Natural killer cell (primary cell): ENCODE data around the gene CIDEC. TPM values are rescaled to one million over a fixed set of nuclear protein-coding genes. Genes with fewer than 3 reads are reported as not detected.
"Not testable (repeated sequence)": the region's sequence is repeated elsewhere in the genome, so short reads cannot be mapped to it uniquely, and the experiment has no call there.

Source experiments
- ATAC-seq, 3 donors: fragments of 150-1000 bp in 2 of 3; fragments of 200-7000 bp in 1 of 3; cut with Tn5 transposase; 1 replicate in 1 of 3; 2 replicates in 2 of 3; pipeline ENCODE4 v1.10.0; 2021; ENCODE audit warnings: mild to moderate bottlenecking in 2 of 3, moderate library complexity in 2 of 3
- DNase-seq, 2 donors: peaks; one replicate each; pipeline versions ENCODE4 v3.0.0 to v3.0.0-alpha.2; 2013 to 2021; ENCODE audit warnings: mixed read lengths in 1 of 2
- H3K27ac ChIP-seq: one replicate; pipeline ENCODE4 v1.5.1; 2013; ENCODE audit warnings: mild to moderate bottlenecking, low read length
- H3K27me3 ChIP-seq: one replicate; pipeline ENCODE4 v1.6.1; 2013; ENCODE audit warnings: low read length; ENCODE audit not compliant: control insufficient read depth, insufficient read depth
- H3K36me3 ChIP-seq: one replicate; pipeline ENCODE4 v1.6.1; 2013; ENCODE audit warnings: low read length; ENCODE audit not compliant: control insufficient read depth, insufficient read depth
- H3K4me1 ChIP-seq: one replicate; pipeline ENCODE4 v1.6.1; 2013; ENCODE audit warnings: low read length; ENCODE audit not compliant: control insufficient read depth, insufficient read depth
- H3K4me3 ChIP-seq: one replicate; pipeline ENCODE4 v1.5.1; 2013; ENCODE audit warnings: low read length
- H3K9me3 ChIP-seq: one replicate; pipeline ENCODE4 v1.6.1; 2013; ENCODE audit warnings: low read length; ENCODE audit not compliant: control insufficient read depth, insufficient read depth
- H3K27ac Mint-ChIP-seq, 2 donors: one replicate each; pipeline ENCODE4 v1.8.0; 2022; ENCODE audit warnings: mild to moderate bottlenecking in 2 of 2, mixed read lengths in 2 of 2, moderate library complexity in 1 of 2
- H3K27me3 Mint-ChIP-seq, 2 donors: one replicate each; pipeline ENCODE4 v1.8.0; 2022; ENCODE audit warnings: low read depth in 2 of 2, mixed read lengths in 2 of 2
- H3K36me3 Mint-ChIP-seq: one replicate; pipeline ENCODE4 v1.8.0; 2022; ENCODE audit warnings: mixed read lengths
- H3K4me1 Mint-ChIP-seq, 2 donors: one replicate each; pipeline ENCODE4 v1.8.0; 2022; ENCODE audit warnings: mixed read lengths in 2 of 2
- H3K4me3 Mint-ChIP-seq: one replicate; pipeline ENCODE4 v1.8.0; 2022; ENCODE audit warnings: mild to moderate bottlenecking, moderate library complexity, mixed read lengths
- H3K9me3 Mint-ChIP-seq, 2 donors: one replicate each; pipeline ENCODE4 v1.8.0; 2022; ENCODE audit warnings: mixed read lengths in 2 of 2
- WGBS: methylation state at CpG from one replicate; pipeline ENCODE4 v1.1.7; 2013; ENCODE audit warnings: missing lambda C conversion rate; ENCODE audit not compliant: insufficient coverage; 5-methylcytosine and 5-hydroxymethylcytosine counted together
- intact Hi-C: fragments of 100-400 bp; cut with micrococcal nuclease; formaldehyde crosslinking; loops from one replicate; pipeline ENCODE4 v1.14.2; 2022
- total RNA-seq, 4 donors: library from RNA; stranded (reverse); fragments of 120-200 nt in 1 of 4; gene quantifications; one replicate each; pipeline versions ENCODE4 v1.2.3 to v1.2.4, GENCODE V29; 2013 to 2022
- TF ChIP-seq, protein P1 (sequence below): fragments of 200-600 bp; IDR thresholded peaks from one replicate; pipeline ENCODE4 v1.8.0; 2022; ENCODE audit warnings: antibody characterized with exemption

Gene CIDEC
- total RNA-seq, 3 donors from 2014 or later (not counting 1 experiment from before 2014, with no cell fraction given) = not detected

DNA sequence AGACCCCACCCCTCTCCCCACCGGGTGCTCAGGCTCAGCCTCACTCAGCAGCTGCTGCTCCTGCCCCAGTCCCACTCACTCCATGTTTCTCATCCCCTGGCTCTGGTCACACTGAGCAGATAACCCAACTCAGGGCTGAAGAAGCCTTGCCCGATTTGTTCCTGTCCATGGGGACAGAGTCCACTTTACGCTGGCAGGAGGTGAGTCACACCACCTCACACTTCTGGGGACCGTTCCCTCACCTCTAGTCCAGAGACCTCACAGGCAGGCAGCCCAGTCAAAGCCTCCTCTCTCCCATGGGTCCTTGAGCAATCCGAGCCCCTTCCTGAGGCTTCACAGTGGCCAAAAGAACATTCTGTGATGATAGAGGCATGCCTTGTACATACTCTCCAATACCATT lies 1.4 kb downstream of the CIDEC start:
- Mint-ChIP-seq H3K27ac (no peak overlapping the region), H3K36me3 (no peaks in the 10 kb centered on the region), H3K9me3 (no peaks in the 10 kb centered on the region), H3K4me3 (no peak overlapping the region), H3K4me1 (peaks cover 2 to 4% of the 10 kb centered on the region in 2 donors), H3K27me3 (no peaks in the 10 kb centered on the region)
- Histone ChIP-seq H3K36me3 (no peaks in the 10 kb centered on the region), H3K9me3 (no peaks in the 10 kb centered on the region), H3K4me3 (no peak overlapping the region), H3K27me3 (no peaks in the 10 kb centered on the region), H3K27ac (no peak overlapping the region), H3K4me1 (no peaks in the 10 kb centered on the region)
- no peak for ATAC-seq
- WGBS = 83% methylated on average over 5 of the region's 5 CpGs
- DNase-seq = no peak
- TF ChIP-seq, protein P1, sequence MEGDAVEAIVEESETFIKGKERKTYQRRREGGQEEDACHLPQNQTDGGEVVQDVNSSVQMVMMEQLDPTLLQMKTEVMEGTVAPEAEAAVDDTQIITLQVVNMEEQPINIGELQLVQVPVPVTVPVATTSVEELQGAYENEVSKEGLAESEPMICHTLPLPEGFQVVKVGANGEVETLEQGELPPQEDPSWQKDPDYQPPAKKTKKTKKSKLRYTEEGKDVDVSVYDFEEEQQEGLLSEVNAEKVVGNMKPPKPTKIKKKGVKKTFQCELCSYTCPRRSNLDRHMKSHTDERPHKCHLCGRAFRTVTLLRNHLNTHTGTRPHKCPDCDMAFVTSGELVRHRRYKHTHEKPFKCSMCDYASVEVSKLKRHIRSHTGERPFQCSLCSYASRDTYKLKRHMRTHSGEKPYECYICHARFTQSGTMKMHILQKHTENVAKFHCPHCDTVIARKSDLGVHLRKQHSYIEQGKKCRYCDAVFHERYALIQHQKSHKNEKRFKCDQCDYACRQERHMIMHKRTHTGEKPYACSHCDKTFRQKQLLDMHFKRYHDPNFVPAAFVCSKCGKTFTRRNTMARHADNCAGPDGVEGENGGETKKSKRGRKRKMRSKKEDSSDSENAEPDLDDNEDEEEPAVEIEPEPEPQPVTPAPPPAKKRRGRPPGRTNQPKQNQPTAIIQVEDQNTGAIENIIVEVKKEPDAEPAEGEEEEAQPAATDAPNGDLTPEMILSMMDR = no peak
- intact Hi-C loops = no loop called here

DNA sequence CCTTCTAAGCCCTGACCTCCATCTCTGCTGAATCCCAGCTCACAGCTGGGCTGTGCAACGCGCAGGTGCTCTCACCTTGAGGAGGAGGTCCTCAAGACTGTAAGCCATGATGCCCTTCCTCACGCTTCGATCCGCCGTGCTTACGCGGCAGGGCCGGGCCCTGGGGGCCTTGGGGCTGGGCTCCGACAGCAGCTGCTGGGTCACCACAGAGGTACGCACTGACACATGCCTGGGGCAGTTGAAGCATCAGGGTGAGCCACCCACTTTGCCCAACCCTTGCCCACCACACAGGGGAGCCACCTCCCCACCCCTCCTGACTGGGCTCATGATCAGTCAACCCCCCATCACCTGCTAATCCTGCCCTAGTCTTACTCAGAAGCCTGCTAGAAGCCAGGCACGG lies 3.1 kb downstream of the CIDEC start:
- Histone ChIP-seq H3K9me3 (no peaks in the 10 kb centered on the region), H3K4me3 (no peak overlapping the region), H3K36me3 (no peaks in the 10 kb centered on the region), H3K4me1 (no peaks in the 10 kb centered on the region), H3K27me3 (no peaks in the 10 kb centered on the region), H3K27ac (no peak overlapping the region)
- Mint-ChIP-seq H3K9me3 (no peaks in the 10 kb centered on the region), H3K27me3 (no peaks in the 10 kb centered on the region), H3K4me3 (no peak overlapping the region), H3K27ac (no peak overlapping the region), H3K36me3 (no peaks in the 10 kb centered on the region), H3K4me1 (no peaks in the 10 kb centered on the region)
- peak in 1 of 2 donors; percentile 27 for DNase-seq
- TF ChIP-seq, protein P1 = no peak
- intact Hi-C loops = no loop called here
- ATAC-seq = no peak
- 89% methylated on average over 12 of the region's 12 CpGs for WGBS

DNA sequence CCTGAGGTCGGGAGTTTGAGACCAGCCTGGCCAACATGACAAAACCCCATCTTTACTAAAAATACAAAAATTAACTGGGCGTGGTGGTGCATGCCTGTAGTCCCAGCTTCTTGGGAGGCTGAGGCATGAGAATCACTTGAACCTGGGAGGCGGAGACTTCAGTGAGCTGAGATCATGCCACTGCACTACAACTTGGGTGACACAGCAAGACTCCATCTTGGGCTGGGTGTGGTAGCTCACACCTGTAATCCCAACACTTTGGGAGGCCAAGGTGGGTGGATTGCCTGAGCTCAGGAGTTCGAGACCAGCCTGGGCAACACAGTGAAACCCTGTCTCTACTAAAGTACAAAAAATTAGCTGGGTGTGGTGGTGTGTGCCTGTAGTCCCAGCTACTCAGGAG lies 3.8 kb downstream of the CIDEC start:
- H3K27me3 Mint-ChIP-seq, H3K9me3 Mint-ChIP-seq, H3K27me3 ChIP-seq, H3K27ac ChIP-seq, H3K9me3 ChIP-seq, DNase-seq, H3K4me3 ChIP-seq, H3K4me1 Mint-ChIP-seq, intact Hi-C loops, H3K36me3 ChIP-seq, H3K36me3 Mint-ChIP-seq, ATAC-seq, H3K4me1 ChIP-seq, H3K4me3 Mint-ChIP-seq, H3K27ac Mint-ChIP-seq: not testable (repeated sequence)
- WGBS = 82% methylated on average over 3 of the region's 4 CpGs

DNA sequence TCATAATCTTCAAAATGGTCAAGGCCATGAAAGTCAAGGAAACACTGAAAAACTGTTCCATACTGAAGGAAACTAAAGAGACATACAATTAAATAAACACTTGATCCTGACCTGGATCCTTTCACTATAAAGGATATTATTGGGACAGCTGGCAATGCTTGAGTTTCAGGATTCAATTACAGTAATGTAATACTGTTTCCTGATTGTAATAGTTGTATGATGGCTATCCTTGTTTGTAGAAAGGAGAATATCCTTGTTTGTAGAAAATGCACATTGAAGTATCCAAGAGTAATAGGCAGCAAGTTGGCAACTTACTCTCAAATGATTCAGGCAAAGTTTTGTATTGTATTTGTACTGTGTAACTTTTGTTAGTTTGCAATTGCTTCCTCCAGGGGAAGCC lies 4.6 kb downstream of the CIDEC start:
- no peaks in the 10 kb centered on the region for H3K4me1 Mint-ChIP-seq
- TF ChIP-seq, protein P1 = no peak
- DNase-seq = no peak
- Histone ChIP-seq H3K27ac (no peak overlapping the region), H3K36me3 (no peaks in the 10 kb centered on the region), H3K27me3 (no peaks in the 10 kb centered on the region), H3K4me1 (no peaks in the 10 kb centered on the region), H3K9me3 (no peaks in the 10 kb centered on the region), H3K4me3 (no peak overlapping the region)
- H3K9me3 Mint-ChIP-seq = no peaks in the 10 kb centered on the region
- intact Hi-C loops = no loop called here
- H3K27me3 Mint-ChIP-seq = no peaks in the 10 kb centered on the region
- no peaks in the 10 kb centered on the region for H3K36me3 Mint-ChIP-seq
- ATAC-seq = no peak
- H3K4me3 Mint-ChIP-seq = no peak overlapping the region
- H3K27ac Mint-ChIP-seq = no peak overlapping the region

DNA sequence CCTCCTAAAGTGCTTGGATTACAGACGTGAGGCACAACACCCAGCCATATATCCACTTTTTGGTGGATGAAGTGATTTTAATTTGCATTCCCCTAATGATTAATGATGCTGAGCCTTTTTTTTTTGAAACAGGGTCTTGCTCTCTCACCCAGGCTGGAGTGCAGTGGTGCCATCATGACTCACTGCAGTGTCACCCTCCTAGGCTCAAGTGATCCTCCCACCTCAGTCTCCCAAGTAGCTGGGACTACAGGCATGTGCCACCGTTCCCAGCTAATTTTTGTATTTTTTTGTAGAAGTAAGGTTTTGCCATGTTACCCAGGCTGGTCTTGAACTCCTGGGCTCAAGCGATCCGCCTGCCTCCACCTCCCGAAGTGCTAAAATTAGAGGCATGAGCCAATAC lies 8.0 kb downstream of the CIDEC start:
- H3K4me1 ChIP-seq, ATAC-seq, H3K36me3 ChIP-seq, H3K27ac Mint-ChIP-seq, intact Hi-C loops, H3K4me3 ChIP-seq, H3K9me3 Mint-ChIP-seq, H3K27me3 ChIP-seq, H3K27ac ChIP-seq, H3K27me3 Mint-ChIP-seq, H3K9me3 ChIP-seq, H3K4me1 Mint-ChIP-seq, H3K36me3 Mint-ChIP-seq, DNase-seq, H3K4me3 Mint-ChIP-seq: not testable (repeated sequence)
- 96% methylated on average over 4 of the region's 5 CpGs for whole genome bisulfite sequencing
